Mesenchymal stem cell (in vitro differentiated cells and primary cell): ENCODE data around the gene TIMM23. TPM values are rescaled to one million over a fixed set of nuclear protein-coding genes. Genes with fewer than 3 reads are reported as not detected.
A peak's percentile ranks its signal among the peaks of the same experiment; 100 is the strongest.
"Not testable (repeated sequence)": the region's sequence is repeated elsewhere in the genome, so short reads cannot be mapped to it uniquely, and the experiment has no call there.

Experiments used
- DNase-seq: peaks from one replicate; pipeline ENCODE4 v3.0.0-alpha.2; 2013
- H2AFZ ChIP-seq: one replicate; pipeline ENCODE4 v1.6.1; 2013; ENCODE audit warnings: low read depth, mild to moderate bottlenecking, control low read depth, inconsistent platforms, low read length, moderate library complexity
- H2AK5ac ChIP-seq: 2 replicates; pipeline ENCODE4 v1.6.1; 2013; ENCODE audit warnings: low read length, moderate library complexity, mild to moderate bottlenecking, inconsistent platforms; ENCODE audit not compliant: severe bottlenecking
- H2BK120ac ChIP-seq: one replicate; pipeline ENCODE4 v1.6.1; 2013; ENCODE audit warnings: low read depth, mild to moderate bottlenecking, inconsistent platforms, low read length, moderate library complexity
- H2BK12ac ChIP-seq, 2 experiments: one replicate each; pipeline ENCODE4 v1.6.1; 2013; ENCODE audit warnings: inconsistent platforms in 2 of 2, low read length in 2 of 2, mild to moderate bottlenecking in 2 of 2, moderate library complexity in 2 of 2, control low read depth in 1 of 2
- H2BK15ac ChIP-seq: one replicate; pipeline ENCODE4 v1.6.1; 2013; ENCODE audit warnings: mild to moderate bottlenecking, low read depth, inconsistent platforms; ENCODE audit not compliant: poor library complexity, severe bottlenecking
- H2BK5ac ChIP-seq: 2 replicates; pipeline ENCODE4 v1.6.1; 2013; ENCODE audit warnings: low read depth, mild to moderate bottlenecking, low read length, control low read depth, inconsistent platforms; ENCODE audit not compliant: poor library complexity, severe bottlenecking
- H3K14ac ChIP-seq, 2 experiments: one replicate each; pipeline ENCODE4 v1.6.1; 2013; ENCODE audit warnings: inconsistent platforms in 2 of 2, low read length in 2 of 2, control low read depth in 1 of 2, mild to moderate bottlenecking in 1 of 2, moderate library complexity in 1 of 2
- H3K18ac ChIP-seq, 2 experiments: one replicate each; pipeline ENCODE4 v1.6.1; 2013; ENCODE audit warnings: inconsistent platforms in 2 of 2, low read length in 2 of 2, control low read depth in 1 of 2, low read depth in 1 of 2, mild to moderate bottlenecking in 1 of 2
- H3K23ac ChIP-seq, 2 experiments: one replicate each; pipeline ENCODE4 v1.6.1; 2013; ENCODE audit warnings: inconsistent platforms in 2 of 2, low read length in 2 of 2, mild to moderate bottlenecking in 2 of 2, moderate library complexity in 2 of 2, control low read depth in 1 of 2
- H3K27ac ChIP-seq: 2 replicates; pipeline ENCODE4 v1.5.1; 2013; ENCODE audit warnings: mild to moderate bottlenecking, moderate library complexity, low read length, control low read depth, inconsistent platforms; ENCODE audit not compliant: poor library complexity, severe bottlenecking
- H3K27me3 ChIP-seq, 2 experiments: 2 replicates each; pipeline versions ENCODE4 v1.6.1 to v1.7.0; 2013; ENCODE audit warnings: low read length in 2 of 2, mild to moderate bottlenecking in 2 of 2, moderate library complexity in 2 of 2, control low read depth in 1 of 2, inconsistent platforms in 1 of 2; ENCODE audit not compliant: control insufficient read depth in 1 of 2, insufficient read depth in 1 of 2
- H3K36me3 ChIP-seq, 2 experiments: 2 replicates each; pipeline versions ENCODE4 v1.6.1 to v1.7.0; 2013; ENCODE audit warnings: low read length in 2 of 2, control low read depth in 1 of 2, inconsistent platforms in 1 of 2, low read depth in 1 of 2, mild to moderate bottlenecking in 1 of 2; ENCODE audit not compliant: insufficient read depth in 2 of 2, control insufficient read depth in 1 of 2
- H3K4ac ChIP-seq, 2 experiments: one replicate each; pipeline ENCODE4 v1.6.1; 2013; ENCODE audit warnings: inconsistent platforms in 2 of 2, low read length in 2 of 2, mild to moderate bottlenecking in 2 of 2, moderate library complexity in 2 of 2, control low read depth in 1 of 2, low read depth in 1 of 2
- H3K4me1 ChIP-seq: 2 replicates; pipeline ENCODE4 v1.6.1; 2013; ENCODE audit warnings: low read depth, low read length, control low read depth; ENCODE audit not compliant: control insufficient read depth, insufficient read depth
- H3K4me2 ChIP-seq: 2 replicates; pipeline ENCODE4 v1.6.1; 2013; ENCODE audit warnings: low read length, mild to moderate bottlenecking, inconsistent platforms; ENCODE audit not compliant: poor library complexity, severe bottlenecking
- H3K4me3 ChIP-seq, 2 experiments: 2 replicates each; pipeline versions ENCODE4 v1.5.1 to v1.7.0; 2013; ENCODE audit warnings: low read length in 2 of 2, mild to moderate bottlenecking in 2 of 2, control low read depth in 1 of 2, low read depth in 1 of 2; ENCODE audit not compliant: insufficient read depth in 1 of 2
- H3K79me1 ChIP-seq: replicated peaks from 2 replicates; pipeline ENCODE4 v1.6.1; 2013; ENCODE audit warnings: mild to moderate bottlenecking, control low read depth, low read length, inconsistent platforms; ENCODE audit not compliant: poor library complexity, severe bottlenecking
- H3K9ac ChIP-seq: 2 replicates; pipeline ENCODE4 v1.7.0; 2013; ENCODE audit warnings: mild to moderate bottlenecking, low read length, moderate library complexity
- H3K9me3 ChIP-seq: 2 replicates; pipeline ENCODE4 v1.7.0; 2013; ENCODE audit warnings: mild to moderate bottlenecking, low read length; ENCODE audit not compliant: control insufficient read depth
- H4K8ac ChIP-seq: one replicate; pipeline ENCODE4 v1.6.1; 2013; ENCODE audit warnings: inconsistent platforms, mild to moderate bottlenecking, low read length, moderate library complexity
- H4K91ac ChIP-seq: one replicate; pipeline ENCODE4 v1.6.1; 2013; ENCODE audit warnings: mild to moderate bottlenecking, low read length, inconsistent platforms
- WGBS: methylation state at CpG from one replicate; pipeline ENCODE4 v1.1.7; 2013; ENCODE audit warnings: mixed read lengths; 5-methylcytosine and 5-hydroxymethylcytosine counted together
- polyA plus RNA-seq, 2 experiments: library from polyadenylated mRNA; stranded (reverse); fragments of 200-250 nt; gene quantifications; one replicate each; pipeline ENCODE4 v1.2.3, GENCODE V29; 2013

The TIMM23 gene, protein sequence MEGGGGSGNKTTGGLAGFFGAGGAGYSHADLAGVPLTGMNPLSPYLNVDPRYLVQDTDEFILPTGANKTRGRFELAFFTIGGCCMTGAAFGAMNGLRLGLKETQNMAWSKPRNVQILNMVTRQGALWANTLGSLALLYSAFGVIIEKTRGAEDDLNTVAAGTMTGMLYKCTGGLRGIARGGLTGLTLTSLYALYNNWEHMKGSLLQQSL
- polyA plus RNA-seq (2013, experiment 1 of 2), result 86.1 TPM
- 91.1 TPM for polyA plus RNA-seq (2013, experiment 2 of 2)

DNA sequence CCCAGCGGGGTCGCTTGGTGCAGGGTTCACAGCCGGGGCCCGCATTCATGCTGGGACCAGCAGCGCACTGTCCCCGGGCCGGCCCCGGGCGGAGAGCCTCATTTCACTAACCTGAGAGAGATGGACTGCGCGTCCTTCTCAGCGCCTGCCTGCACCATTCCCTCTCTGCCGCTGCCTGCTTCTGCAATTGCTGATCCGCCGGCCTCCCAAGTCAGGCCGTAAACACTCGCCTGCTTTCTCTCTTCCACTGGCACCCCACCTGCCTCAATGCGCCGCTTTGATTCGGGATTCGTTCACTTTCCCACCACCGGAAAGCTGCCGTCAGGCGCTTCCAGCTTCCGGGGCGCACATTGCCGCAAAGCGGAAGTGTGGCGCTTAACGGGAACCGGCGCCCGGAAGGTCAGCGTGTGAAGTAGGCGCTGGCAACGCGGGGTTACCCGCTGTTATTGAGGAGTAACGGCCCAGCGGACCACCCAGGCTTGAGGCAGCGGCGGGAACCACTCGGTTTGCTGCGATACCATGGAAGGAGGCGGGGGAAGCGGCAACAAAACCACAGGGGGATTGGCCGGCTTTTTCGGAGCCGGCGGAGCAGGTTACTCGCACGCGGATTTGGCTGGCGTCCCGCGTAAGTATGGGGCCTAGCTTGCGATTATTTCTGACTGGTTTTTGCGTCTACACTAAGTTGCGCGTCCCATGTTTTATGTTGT, at the start of gene TIMM23:
TIMM23 (plus strand) TSS at position 384 of the 707 bp plus-strand sequence; CDS start at position 520, 136 bp downstream.
- DNase-seq, result peak; percentile 93
- Histone ChIP-seq H4K8ac (peak within 1 kb of the TSS; percentile 72), H3K9ac (peak within 1 kb of the TSS; percentile 98), H3K4ac (peak within 1 kb of the TSS in 1 of 2 experiments; percentile 75), H3K18ac (peak within 1 kb of the TSS in 1 of 2 experiments; percentile 24), H3K27ac (peak within 1 kb of the TSS; percentile 60), H3K4me2 (peak within 1 kb of the TSS; percentile 77), H2AFZ (peak within 1 kb of the TSS; percentile 92), H3K4me3 (peak within 1 kb of the TSS; percentile 82 to 92)
- H3K23ac ChIP-seq, H3K14ac ChIP-seq, H3K4me1 ChIP-seq, H3K27me3 ChIP-seq, H2AK5ac ChIP-seq, H3K36me3 ChIP-seq, H2BK15ac ChIP-seq, H3K9me3 ChIP-seq, H3K79me1 ChIP-seq, H4K91ac ChIP-seq, H2BK5ac ChIP-seq, H2BK120ac ChIP-seq, H2BK12ac ChIP-seq: not testable (repeated sequence)
- 1% methylated on average over 58 of the region's 60 CpGs for WGBS

DNA sequence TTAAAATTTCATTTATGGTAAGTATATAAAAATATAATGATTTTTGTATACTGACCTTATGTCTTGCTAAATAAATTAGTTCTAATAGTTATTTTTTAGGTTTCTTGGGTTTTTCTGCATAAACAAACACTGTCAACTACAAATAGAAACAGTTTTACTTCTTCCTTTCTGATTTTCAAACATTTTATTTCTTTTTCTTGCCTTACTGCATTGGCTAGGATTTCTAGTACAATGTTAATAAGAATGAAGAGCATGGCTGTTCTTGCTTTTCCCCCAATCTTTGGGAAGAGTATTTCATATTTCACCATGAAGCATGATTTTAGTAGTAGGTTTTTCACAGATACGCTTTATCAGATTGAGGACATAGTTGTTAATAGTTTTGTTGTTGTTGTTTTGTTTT, 45.5 kb upstream of the TIMM23 start:
- DNase-seq, H3K4ac ChIP-seq, H3K36me3 ChIP-seq, H2AK5ac ChIP-seq, H3K18ac ChIP-seq, H2BK12ac ChIP-seq, H2AFZ ChIP-seq, H2BK120ac ChIP-seq, H2BK5ac ChIP-seq, H3K4me1 ChIP-seq, H4K8ac ChIP-seq, H3K27me3 ChIP-seq, H3K23ac ChIP-seq, H4K91ac ChIP-seq, H3K27ac ChIP-seq, H3K9ac ChIP-seq, H3K14ac ChIP-seq, H3K4me3 ChIP-seq, H3K9me3 ChIP-seq, H3K4me2 ChIP-seq, H2BK15ac ChIP-seq, H3K79me1 ChIP-seq: not testable (repeated sequence)
- WGBS, result 100% methylated on average over 1 of the region's 1 CpG

DNA sequence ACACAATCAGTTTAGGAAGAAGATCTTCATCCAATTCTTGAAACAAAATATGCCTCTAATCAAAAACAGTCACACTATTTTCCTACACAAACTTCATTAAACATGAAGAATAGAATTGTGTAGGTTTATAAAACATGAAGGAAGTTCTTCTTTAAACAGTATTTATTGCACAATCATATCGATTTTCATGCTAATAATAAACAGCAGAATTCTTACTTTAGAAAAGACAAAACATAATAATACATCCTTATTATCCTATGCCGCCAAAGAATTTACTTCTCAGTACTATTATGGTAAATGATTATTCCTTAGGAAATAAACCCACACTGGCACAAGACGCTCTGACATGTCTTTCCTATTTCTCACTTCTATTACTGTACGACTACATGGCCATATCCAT, 41.0 kb upstream of the TIMM23 start:
- DNase-seq, H3K36me3 ChIP-seq: not testable (repeated sequence)

DNA sequence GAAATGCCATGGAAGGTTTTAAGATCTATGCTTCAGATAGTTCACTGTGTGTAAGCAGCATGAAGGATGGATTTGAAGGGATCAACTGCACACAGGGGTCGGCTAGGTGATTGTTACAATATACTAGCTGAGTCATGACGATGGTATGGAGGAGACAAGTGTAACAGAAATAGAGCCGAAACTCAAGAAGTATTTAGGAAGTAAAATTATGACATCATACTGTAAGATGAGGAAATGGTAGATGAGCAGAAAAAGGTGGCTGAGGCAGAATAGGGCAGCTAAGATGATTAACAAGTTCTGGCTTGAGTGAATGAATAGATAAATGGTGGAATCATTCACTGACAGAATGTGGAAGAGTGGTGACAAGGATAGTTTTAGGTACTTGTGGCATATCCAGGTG, 37.5 kb upstream of the TIMM23 start:
- not testable (repeated sequence) for H2BK12ac ChIP-seq, H4K91ac ChIP-seq, H2AK5ac ChIP-seq, H3K23ac ChIP-seq, H2BK15ac ChIP-seq, H3K4me1 ChIP-seq, H3K18ac ChIP-seq, H3K9ac ChIP-seq, DNase-seq, H3K4ac ChIP-seq, H3K14ac ChIP-seq, H2BK5ac ChIP-seq, H3K4me3 ChIP-seq, H2AFZ ChIP-seq, H3K9me3 ChIP-seq, H3K27ac ChIP-seq, H3K27me3 ChIP-seq, H4K8ac ChIP-seq, H3K4me2 ChIP-seq, H2BK120ac ChIP-seq, H3K36me3 ChIP-seq, H3K79me1 ChIP-seq
- 85% methylated on average over 3 of the region's 3 CpGs for WGBS

More for the DNA sequence above, 41.0 kb upstream of the TIMM23 start:
- H2BK15ac ChIP-seq, H2BK5ac ChIP-seq, H2BK12ac ChIP-seq, H3K9me3 ChIP-seq, H4K8ac ChIP-seq, H3K4ac ChIP-seq, H3K23ac ChIP-seq, H2AK5ac ChIP-seq, H3K27me3 ChIP-seq, H4K91ac ChIP-seq, H3K79me1 ChIP-seq, H3K4me3 ChIP-seq, H3K4me2 ChIP-seq, H3K27ac ChIP-seq, H2AFZ ChIP-seq, H2BK120ac ChIP-seq, H3K4me1 ChIP-seq, H3K18ac ChIP-seq, H3K9ac ChIP-seq, H3K14ac ChIP-seq: not testable (repeated sequence)
- 100% methylated on average over 1 of the region's 4 CpGs for WGBS
